Left hindlimb (tissue), 1 donor: ENCODE data around the gene CDC14C.
"Not testable (repeated sequence)": the region's sequence is repeated elsewhere in the genome, so short reads cannot be mapped to it uniquely, and the experiment has no call there.

Source experiments
- DNase-seq: peaks from one replicate; pipeline ENCODE4 v3.0.0-alpha.2; 2018

Gene CDC14C

DNA sequence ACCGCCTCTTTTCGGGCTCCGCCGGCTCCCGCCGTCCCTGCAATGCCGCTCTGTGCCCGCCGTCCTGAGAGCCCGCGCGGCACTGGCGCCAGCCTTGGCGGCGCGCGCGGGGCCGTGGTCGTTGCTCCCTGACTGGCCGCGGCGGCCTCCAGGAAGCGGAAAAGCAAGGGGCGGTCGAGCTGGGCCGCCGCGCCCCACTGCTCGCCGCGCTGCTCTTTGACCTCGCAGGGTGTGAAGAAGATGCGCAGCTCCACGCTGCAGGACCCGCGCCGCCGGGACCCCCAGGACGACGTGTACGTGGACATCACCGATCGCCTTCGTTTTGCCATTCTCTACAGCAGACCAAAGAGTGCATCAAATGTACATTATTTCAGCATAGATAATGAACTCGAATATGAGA is at the start of gene CDC14C:
TSS of gene CDC14C (plus strand) at position 115 of the 400 bp plus-strand sequence. CDS start at position 241, 126 bp downstream.
- no peak for DNase-seq

DNA sequence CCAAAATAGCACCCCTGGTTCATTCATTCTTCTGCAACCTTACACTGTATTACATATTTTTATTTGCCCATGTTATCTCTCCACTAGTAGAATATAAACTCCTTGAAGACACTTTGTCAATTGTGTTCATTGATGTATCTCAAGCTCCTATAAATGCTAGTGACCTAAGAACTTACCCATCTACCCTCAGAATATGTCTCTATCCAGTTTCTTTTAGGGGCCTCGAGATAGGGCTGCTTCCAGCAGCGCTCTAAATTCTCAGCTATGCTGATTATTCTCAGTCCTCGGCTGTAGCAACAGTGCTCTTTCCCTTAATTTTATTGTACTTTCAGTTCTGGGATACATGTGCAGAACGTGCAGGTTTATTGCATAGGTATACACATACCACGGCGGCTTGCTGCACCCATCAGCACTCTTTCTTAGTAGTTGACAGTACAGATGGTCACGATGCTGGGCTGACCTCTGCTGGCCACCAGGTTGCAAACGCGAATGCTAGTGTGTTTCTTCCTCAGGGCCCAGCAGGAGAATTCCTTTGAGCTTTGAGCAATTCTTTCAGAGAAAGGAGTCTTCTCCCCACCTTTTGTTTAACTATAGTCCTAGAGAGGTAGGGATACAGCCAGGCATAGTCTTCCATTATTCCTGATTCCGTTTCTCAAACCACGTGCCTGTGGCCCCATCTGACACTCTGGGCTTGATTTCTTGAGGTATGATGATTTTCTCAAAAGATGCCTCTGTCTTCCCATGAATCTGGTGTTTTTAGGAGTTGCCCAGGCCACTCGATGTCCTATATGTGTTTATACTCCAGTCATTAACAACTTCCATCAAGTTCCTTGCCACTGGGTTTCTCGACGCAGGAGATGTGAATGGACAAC is 49.1 kb upstream of the CDC14C start:
- DNase-seq = no peak

DNA sequence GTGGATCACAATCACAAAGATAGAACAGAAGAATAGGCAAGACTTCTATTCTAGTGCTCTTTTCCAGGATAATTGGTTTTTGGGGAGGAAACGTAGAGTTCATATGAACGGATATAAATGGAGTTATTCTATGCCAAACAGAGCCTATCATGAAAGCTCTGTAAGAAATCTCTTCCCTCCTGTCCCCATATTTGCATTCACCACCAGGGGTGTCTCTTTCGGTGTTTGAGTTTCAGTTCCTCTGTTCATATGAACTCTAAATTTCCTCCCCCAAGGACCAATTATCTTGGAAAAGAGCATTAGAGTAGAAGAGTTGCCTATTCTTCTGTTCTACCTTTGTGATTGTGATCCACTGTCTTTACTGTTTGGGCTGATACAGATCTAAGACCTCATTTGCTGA is 48.3 kb upstream of the CDC14C start:
- no peak for DNase-seq

DNA sequence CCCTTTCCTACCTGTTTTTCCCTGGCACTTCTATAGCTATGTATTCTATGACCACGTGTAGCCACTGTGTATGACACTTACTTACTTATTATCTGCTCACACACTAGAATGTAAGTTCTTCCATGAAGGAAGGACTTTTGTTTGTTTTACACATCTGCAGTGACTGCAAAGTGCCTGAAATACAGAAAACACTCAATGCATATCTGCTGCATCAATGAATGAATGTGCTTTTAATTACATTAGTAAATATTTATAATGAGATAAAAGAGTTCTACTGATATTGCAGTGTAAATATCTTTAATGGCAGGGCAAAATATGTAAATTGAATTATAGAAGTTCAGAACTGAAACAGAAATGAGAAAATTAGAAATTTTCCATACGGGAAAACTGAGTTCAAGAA is 43.5 kb upstream of the CDC14C start:
- no peak for DNase-seq

DNA sequence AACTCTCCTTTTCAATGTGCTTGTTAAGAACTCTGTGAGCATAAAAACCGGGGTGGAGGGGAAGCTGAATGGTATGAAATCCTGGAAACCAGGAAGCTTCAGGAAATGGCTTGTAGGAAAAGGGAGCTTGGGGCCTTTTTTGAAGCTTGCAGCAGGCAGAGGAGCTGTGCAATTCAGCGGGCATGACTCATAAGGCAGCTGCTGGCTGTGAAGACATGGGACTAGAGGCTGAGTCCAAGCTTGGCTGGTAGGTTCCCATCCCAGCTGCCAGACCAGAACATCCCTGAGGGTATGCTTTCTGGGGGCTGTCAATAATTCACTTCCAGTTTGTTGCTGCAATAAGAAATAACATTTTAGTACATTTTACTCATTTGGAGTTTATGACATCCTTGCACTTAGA is 36.8 kb upstream of the CDC14C start:
- no peak for DNase-seq

DNA sequence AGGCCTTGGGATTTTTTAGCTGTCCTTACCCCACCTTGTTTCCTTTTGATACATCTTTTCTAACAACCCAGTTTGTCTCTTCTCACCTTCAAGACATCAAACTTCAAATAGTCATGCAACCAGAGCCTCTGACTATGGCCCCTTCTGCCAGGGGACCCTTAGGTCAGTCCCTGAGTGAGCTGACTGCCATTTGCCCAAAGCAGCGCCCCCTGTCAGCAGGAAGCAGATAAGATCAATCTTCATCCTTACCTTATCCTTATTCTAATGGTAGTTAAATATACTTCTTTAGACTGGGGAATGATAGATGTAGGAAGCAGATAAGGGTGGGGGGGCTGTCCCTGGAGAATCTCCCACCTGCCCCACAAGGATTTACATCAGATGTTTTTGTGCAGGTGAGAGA is 29.8 kb upstream of the CDC14C start:
- DNase-seq = no peak

DNA sequence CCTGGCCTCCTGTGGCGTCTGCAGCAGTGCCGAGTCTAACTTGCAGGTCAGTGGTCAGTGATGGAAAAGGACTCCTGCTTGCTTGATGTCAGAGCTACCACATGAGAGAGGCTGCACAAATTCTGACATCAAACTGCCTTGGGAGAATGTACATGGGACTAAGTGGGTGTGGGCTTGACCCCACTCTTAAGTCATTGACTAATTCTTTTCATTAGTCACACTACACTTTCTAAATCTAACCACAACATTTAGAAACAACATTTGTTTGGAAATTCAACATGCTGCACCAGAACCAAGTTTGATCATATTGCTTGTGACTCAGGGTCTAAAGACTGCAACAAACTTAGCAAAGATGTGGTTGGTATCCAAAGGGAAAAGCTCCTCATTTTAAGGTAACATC is 24.4 kb upstream of the CDC14C start:
- DNase-seq = no peak

DNA sequence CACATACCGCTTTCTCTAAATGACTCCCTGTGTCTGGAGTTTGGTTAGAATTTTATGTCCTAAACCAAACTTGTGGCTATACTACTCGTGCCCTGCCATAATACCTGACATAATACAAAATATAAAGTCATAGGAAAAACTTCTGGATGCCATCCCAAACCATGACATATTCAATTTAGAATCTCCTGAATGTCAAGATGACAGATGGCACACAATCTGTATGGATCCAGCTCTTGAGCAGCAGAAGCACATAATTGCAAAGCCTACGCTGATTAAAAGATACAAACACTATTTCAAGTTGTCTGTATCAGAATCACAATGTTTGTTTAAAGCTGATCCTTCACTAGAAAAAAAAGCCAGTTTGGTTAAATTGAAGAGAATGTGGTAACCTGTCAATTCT is 22.4 kb upstream of the CDC14C start:
- no peak for DNase-seq

DNA sequence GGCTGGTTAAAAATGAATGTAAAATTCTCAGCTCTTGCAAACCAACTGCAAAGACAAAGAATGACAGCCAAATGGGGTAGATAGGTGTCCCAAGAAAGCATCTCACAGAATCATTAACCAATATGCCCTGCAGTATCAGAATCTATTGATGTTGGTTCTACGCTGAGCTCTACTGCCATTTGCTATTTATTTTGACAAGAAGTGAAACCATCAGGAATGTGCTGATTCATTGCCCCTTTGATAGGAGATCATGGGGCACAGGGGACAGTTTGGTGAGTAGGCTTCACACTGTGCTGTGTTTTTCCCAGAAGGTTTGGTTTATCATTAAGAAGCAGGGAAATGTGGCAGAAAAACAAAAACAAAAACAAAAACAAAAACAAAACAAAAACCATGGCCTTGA is 19.4 kb upstream of the CDC14C start:
- DNase-seq = no peak

DNA sequence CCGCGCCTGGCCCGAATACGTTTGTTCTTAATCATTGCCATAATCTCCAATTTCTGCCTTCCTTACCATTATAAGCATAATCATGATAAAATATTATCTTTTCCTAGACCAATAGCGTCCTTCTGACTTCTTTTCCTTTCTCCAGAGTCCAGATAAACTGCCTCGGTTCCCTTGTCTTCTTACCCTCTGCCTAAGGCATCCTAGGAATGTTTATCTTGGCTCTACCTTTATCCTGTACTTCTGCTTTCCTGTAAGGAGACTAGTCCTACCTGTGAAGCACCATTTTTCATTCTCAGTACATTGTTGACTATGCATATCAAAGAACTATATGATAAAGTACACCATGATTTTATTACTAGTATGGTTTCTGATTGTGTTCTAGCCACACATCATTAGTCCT is 18.7 kb upstream of the CDC14C start:
- DNase-seq = not testable (repeated sequence)

DNA sequence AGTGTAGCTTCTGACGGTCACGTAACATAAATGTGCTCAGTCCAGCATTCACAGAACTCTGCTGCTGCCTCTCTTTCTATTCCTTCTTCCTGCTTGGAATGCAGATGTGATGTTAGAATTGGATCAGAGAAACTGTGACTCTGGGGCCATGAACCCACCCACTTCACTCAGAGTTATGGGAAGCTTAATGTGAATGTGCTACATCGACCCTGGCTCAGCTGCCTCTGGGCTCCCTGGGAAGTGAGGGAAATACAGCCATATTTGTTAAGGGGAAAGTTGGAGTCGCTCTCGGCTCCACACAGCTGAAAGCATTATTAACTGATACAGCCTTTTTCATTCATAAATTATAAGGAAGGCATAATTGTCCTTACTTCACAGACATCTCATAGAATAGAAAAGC is 14.5 kb upstream of the CDC14C start:
- DNase-seq = not testable (repeated sequence)

DNA sequence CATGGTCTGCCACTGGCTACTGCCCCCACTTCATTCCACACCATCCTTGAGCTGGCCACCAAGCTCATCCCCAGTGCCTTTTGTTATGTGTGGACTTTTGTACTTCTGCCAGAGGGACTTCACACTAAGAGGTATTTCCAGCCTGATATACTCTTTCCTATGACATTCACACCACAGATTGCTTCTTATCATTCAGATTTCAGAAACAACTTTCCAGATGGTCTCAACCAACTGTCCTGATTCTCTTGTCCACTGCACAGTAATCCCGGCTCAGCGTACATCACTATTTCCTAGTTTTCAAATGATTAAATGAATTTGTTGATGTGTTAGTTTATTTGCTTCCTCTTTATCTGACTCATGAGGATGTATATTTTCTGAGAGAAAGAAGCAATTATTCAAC is 7.1 kb downstream of the CDC14C start:
- no peak for DNase-seq

DNA sequence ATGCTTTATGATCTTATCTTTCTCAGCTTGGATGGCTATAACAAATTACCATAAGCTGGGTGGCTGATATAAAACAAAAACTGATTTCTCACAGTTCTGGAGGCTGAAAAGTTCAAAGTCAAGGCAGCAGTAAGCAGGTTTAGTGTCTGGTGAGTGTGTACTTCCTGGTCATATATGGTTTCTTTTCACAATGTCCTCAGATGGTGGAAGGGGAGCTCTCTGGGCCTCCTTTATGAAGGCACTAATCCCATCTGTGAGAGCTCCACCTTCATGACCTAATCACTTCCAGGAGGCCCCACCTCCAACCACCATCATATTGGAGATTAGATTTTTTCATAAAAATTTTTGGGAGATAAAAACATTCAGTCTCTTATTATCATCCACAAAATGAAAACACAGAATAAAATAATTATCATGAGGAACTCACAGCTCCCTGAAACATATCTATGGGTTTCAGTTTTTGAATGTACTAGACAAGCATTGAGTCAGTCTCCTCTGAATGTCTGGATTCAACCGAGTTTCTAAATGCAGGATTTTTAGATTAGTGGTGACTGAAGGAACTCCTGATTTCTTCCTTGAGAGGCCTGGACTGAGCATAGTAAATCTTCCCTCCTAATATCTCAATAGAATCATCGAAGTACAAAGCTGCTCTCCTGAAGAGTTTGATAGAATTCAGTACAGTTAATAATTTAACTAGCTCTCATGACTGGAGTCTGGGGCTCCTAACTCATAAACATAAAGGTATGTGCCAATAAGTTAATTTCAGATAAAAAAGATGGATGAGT is 8.0 kb downstream of the CDC14C start:
- no peak for DNase-seq

DNA sequence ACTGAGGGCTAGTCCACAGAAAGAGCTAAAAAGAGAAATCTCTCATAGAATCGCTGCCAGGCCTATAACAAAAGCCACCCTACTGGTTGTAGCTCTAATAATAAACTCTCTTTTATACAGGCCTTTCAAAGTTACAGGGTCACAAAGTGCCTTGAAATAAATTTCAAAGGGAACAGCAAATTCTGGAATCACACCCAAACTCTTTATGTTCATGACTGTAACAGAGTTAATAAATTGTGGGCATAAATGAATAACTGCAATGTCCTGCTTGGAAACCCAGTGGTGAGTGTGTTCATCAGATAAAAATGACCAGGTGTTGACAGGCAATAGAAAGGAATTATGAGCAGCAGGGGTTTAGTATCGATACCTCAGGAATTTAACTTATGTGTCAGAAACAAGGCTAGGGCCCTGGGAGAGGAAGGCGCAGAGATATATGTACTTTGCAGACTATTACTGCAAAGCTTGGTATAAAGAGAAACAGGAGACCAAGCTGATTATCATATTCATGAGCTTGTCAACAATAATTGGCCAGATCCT is 9.3 kb downstream of the CDC14C start:
- no peak for DNase-seq

DNA sequence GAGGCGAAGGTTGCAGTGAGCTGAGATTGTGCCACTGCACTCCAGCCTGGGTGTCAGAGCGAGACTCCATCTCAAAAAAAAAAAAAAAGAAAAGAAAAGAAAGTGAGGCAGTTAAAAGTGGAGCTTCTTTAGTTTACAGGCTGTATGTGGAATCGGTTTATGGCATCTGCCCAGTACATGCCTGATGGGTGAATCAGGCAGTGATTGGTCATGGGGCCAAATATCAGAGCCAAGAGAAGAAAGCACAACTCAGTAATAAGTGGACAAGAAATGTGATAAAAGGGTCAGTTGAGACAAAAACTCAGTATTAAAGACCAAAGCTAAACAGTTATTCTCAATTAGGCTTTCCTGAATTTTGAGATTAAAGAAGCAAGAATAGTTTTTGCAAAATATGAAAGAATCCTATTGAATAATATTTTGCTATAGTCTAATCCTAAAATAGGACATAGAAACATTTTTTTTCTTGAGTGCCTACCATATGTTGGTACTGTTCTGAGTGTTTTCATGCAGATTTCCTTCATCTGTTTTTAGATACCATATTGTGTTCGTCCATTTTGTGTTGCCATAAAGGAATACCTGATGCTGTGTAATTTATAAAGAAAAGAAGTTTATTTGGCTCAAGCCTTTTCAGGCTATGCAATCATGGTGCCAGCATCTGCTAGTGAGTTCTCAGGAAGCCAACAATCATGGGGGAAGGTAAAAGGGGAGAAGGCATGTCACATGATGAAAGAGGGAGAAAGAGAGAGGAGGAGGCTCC is 14.4 kb downstream of the CDC14C start:
- DNase-seq = no peak

DNA sequence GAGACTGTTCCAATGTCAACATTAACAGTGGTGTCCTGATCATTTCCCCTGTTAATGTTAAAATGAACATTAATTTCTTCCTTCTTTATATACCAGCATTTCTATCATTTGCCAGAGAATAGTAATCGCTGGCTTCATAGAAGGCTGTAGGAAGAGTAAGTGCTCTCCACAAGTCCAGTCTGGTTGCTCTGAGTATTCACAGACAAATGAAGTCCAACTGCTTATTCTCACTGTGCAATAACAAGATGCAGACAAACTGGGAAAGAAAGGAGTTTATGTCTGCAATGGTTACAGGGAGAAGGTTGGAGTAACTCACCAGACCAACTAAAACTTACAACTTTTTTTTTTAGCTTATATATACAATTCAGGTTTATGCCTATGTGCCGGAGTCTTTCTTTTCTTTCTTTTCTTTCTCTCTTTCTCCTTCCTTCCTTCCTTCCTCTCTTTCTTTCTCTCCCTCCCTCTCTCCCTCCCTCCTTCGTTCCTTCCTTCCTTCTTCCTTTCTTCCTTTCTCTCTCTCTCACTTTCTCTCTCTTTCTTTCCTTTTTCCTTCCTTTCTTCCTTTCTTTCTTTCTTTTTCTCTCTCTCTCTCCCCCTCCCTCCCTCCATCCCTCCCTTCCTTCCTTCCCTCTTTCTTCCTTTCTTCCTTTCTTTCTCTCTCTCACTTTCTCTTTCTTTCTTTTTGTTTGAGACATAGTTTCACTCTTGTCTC is 19.1 kb downstream of the CDC14C start:
- no peak for DNase-seq

DNA sequence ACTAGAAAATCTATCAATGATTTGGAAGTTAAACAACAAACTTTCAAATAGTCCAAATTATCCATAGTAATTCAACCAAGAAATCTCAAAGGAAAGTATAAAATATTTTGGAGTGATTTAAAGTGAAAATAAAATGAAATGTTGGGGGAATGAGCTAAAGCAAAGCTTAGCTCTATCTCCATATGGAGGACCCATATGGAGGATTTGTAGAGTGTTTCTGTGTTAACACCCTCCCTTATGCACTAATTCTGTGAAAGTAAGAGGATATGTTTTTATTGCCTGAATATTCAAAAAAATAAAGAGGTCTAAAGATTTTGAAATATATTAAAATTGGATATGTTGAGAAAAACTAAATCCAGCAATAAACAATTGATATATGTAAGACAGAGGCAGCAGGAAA is 31.6 kb downstream of the CDC14C start:
- DNase-seq = no peak

DNA sequence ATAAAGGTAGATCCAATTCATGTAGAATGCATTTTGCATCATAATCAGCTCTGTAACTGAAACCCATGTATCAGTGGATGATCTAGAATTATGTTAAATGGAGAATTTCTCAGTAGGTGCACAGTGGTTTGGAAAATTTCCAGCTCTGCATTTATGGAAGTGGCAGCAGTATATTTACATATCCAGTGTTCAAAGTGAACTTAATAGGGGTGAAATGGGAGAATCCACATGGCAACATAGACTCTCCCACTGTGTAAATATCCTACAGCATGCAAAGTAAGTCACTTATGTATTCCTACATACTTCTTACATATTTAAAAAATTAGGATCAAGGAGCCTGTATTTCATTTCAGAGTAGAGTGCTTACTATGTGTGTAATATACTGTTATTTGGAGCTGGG is 35.3 kb downstream of the CDC14C start:
- no peak for DNase-seq

DNA sequence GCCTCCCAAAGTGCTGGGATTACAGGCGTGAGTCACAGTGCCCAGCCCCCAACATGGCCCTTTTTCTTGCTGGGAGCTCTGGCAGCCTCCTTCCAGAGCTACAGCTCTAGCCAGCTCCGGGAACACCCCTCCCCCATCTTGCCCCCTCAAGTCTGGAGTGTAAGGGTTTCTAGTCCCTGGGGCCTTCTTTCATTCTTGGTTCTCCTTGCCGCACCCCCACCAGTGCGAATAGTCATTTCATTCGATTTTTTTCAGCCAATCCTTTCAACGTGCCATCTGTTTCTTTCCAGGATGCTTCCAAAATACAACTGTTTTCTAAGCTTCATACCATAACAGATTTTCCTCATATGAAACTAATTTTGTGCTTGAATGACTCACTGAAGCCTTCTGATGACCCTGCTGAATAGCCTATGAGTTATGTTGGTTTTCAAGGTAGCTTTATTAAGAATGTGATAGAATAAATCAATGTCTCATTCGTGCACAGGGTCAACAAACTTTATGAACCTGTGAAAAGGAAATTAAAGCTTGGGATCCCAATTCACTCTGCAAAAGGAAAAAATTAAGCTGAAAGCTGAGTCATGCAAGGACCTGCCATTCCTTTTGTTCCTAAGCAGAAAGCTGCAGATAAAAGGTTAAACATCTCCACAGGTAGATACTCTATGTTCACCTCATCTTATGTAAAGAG is 38.6 kb downstream of the CDC14C start:
- no peak for DNase-seq

DNA sequence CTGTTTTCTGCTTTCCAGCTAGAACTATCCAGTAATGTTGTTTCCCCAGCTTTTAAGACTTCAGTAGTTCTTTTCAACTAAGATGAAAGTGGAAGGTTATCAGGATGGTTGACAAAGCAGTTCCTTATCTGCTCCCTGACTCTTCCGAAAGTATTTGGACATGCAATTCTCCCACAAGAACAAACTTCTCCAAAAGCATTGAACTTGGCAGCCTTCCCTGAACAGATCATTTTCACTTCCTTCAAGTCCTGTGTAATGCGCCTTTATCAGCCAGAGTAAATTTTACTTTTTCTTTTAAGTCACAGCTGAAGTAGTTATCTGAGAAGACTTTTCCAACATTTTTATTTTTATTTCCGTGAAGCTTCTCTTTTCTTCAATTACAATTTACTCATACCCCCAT is 39.7 kb downstream of the CDC14C start:
- no peak for DNase-seq

DNA sequence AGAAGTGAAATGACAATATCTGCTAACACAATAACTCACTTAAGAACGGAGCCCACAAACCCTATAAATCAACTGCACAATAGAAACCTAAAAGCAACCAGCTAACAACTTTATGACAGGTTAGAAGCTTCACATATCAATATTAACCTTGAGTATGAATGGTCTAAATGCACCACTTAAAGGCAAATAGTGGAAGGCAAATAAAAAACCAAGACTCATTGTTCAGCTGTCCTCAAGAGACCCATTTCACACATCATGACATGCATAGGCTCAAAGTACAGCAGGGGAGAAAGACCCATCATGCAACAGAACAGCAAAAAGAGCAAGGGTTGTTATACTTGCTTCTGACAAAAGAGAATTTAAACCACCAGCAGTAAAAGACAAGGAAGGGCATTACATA is 46.8 kb downstream of the CDC14C start:
- no peak for DNase-seq

DNA sequence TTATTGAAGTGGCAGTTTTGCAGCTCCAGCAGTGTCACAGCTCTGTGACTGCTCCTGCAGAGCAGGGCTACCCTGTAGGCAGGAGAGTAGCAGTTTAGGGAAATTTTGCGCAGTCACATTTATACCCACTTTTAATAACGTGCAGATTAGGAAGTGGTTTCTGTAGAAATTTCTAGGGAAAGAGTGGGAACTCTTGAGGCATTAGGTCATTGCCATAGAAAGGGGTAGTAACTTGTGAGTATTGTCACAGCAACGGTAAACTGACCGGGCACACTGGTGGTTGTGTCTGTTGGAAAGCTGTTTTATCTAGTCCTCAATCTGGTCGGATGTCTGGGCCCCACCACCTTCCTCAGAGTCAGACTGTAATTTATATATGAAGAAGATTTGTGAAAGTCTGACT is 51.9 kb downstream of the CDC14C start:
- no peak for DNase-seq
